ENCODE data around the gene SPEG. TPM values are rescaled to one million over a fixed set of nuclear protein-coding genes. Genes with fewer than 3 reads are reported as not detected.

The SPEG gene
- polyA plus RNA-seq, 3 donors = not detected

DNA sequence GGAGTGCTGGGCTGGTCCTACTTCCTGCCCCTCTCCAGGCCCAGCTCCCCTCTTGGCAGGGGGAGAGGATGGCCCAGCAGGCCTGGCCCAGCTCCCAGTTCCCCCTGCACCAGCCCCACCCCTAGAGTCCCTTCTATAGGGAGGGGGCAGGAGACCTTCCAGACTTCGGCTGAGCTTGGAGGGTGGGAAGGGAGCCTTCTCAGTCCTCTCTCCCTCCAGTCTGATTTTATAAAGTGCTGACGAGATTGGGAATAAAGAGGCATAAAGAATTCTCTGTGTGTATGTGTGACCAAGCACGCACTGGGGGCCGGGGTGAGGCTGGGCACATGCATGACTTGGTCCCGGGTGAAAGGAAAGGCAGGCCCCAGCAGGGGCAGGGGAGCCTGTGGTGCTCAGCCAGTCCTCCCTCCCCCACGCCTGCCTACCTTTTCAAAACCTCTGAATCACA, 103.9 kb downstream of the SPEG start:
- H3K27me3 ChIP-seq (ENCODE audit: control insufficient read depth in 2 of 2, insufficient read depth in 2 of 2, low read length in 2 of 2) = peaks cover 12 to 25% of the 10 kb centered on the region in 2 donors
- no peak overlapping the region for H2AFZ ChIP-seq (ENCODE audit: insufficient read depth, low read depth, low read length, poor library complexity, severe bottlenecking)
- H3K27ac ChIP-seq (ENCODE audit: low read depth in 1 of 2, low read length in 2 of 2) = no peak overlapping the region
- H3K27me3 Mint-ChIP-seq (ENCODE audit: low read depth in 3 of 3) = peaks cover 19 to 36% (median 20%) of the 10 kb centered on the region in 3 donors
- no peak for DNase-seq
- no peaks in the 10 kb centered on the region for H4K20me1 ChIP-seq (ENCODE audit: insufficient read depth, low read length)
- no peaks in the 10 kb centered on the region for H3K9me3 ChIP-seq (replicated peaks in 1 of 2; ENCODE audit: control insufficient read depth in 1 of 2, insufficient read depth in 1 of 2, low read length in 2 of 2)
- H3K4me1 ChIP-seq (ENCODE audit: control insufficient read depth in 1 of 2, insufficient read depth in 2 of 2, low read length in 2 of 2) = peaks cover 13 to 17% of the 10 kb centered on the region in 2 donors
- H3K4me2 ChIP-seq (replicated peaks; ENCODE audit: extremely low read depth, low read length, poor library complexity, severe bottlenecking) = no peak overlapping the region
- no peak overlapping the region for H3K4me3 ChIP-seq (replicated peaks in 1 of 3; ENCODE audit: low read depth in 2 of 3, low read length in 3 of 3)
- no peaks in the 10 kb centered on the region for H3K79me2 ChIP-seq (ENCODE audit: insufficient read depth, low read length)
- no CpG with 5 or more reads among the region's 6 CpGs for WGBS (ENCODE audit: insufficient coverage)
- H3K4me1 Mint-ChIP-seq = peaks cover 5% of the 10 kb centered on the region
- TF ChIP-seq, protein P1, sequence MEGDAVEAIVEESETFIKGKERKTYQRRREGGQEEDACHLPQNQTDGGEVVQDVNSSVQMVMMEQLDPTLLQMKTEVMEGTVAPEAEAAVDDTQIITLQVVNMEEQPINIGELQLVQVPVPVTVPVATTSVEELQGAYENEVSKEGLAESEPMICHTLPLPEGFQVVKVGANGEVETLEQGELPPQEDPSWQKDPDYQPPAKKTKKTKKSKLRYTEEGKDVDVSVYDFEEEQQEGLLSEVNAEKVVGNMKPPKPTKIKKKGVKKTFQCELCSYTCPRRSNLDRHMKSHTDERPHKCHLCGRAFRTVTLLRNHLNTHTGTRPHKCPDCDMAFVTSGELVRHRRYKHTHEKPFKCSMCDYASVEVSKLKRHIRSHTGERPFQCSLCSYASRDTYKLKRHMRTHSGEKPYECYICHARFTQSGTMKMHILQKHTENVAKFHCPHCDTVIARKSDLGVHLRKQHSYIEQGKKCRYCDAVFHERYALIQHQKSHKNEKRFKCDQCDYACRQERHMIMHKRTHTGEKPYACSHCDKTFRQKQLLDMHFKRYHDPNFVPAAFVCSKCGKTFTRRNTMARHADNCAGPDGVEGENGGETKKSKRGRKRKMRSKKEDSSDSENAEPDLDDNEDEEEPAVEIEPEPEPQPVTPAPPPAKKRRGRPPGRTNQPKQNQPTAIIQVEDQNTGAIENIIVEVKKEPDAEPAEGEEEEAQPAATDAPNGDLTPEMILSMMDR (IDR thresholded peaks at IDR 0.05) = no peak
- H3K9ac ChIP-seq (ENCODE audit: insufficient read depth, low read length, poor library complexity, severe bottlenecking) = no peak overlapping the region
- H3K36me3 Mint-ChIP-seq = no peaks in the 10 kb centered on the region
- H3K27ac Mint-ChIP-seq = no peak overlapping the region
- H3K4me3 Mint-ChIP-seq = no peak overlapping the region
- intact Hi-C loops (cut with micrococcal nuclease) = no loop called here
- H3K9me3 Mint-ChIP-seq = peaks cover 0 to 9% (median 2%) of the 10 kb centered on the region in 7 donors
- H3K36me3 ChIP-seq (replicated peaks in 1 of 2; ENCODE audit: control insufficient read depth in 1 of 2, insufficient read depth in 2 of 2, low read length in 2 of 2) = no peaks in the 10 kb centered on the region

DNA sequence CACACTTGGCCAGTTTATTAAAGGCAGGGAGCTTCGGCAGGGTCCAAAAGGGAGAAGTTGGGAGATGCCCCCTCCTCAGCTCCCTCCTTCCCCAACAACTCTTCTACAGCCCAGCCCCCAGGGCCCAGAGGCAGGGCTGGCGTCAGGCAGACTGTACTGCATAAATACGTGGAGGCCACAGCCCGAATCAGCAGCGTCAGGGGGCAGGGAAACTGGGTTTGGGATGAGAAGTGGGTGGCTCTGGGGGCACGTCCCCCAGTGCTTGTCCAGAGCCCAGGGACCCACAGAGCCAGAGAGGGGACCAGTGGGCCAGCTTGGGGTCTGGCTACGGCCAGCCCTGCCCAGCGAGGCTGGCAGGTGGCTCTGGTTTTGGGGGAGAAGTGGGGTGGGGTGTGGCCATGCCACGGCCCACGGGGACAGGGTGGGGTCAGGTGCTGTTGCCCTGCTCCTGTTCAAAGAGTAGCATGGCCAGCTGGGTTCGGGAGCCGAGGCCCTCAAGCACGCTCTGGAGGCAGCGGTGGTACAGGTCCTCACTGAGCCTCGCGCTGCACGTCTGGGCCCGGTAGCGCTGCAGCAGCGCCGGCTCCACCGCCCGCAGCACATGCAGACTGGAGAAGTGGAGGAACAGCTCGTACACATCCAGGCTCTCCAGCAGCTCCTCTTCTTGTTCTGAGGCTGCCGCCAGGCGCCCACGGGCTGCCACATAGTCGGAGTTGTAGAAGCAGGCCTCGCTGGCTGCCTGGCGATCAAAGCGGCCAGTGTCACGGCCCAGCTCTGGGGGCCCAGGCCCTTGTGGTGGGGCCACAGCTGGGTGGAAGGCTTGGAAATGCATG, 104.5 kb downstream of the SPEG start:
- peaks cover 12 to 30% of the 10 kb centered on the region in 2 donors for H3K27me3 ChIP-seq (ENCODE audit: control insufficient read depth in 2 of 2, insufficient read depth in 2 of 2, low read length in 2 of 2)
- no peak overlapping the region for H3K4me3 ChIP-seq (replicated peaks in 1 of 3; ENCODE audit: low read depth in 2 of 3, low read length in 3 of 3)
- H2AFZ ChIP-seq (ENCODE audit: insufficient read depth, low read depth, low read length, poor library complexity, severe bottlenecking) = no peak overlapping the region
- Mint-ChIP-seq H3K9me3 (peaks cover 0 to 9% (median 2%) of the 10 kb centered on the region in 7 donors), H3K27ac (no peak overlapping the region), H3K4me1 (peaks cover 5% of the 10 kb centered on the region), H3K36me3 (no peaks in the 10 kb centered on the region), H3K27me3 (ENCODE audit: low read depth in 3 of 3) (peaks cover 19 to 42% (median 20%) of the 10 kb centered on the region in 3 donors), H3K4me3 (no peak overlapping the region)
- no peak for DNase-seq
- no peak overlapping the region for H3K9ac ChIP-seq (ENCODE audit: insufficient read depth, low read length, poor library complexity, severe bottlenecking)
- no peaks in the 10 kb centered on the region for H4K20me1 ChIP-seq (ENCODE audit: insufficient read depth, low read length)
- H3K4me1 ChIP-seq (ENCODE audit: control insufficient read depth in 1 of 2, insufficient read depth in 2 of 2, low read length in 2 of 2) = peaks cover 18 to 24% of the 10 kb centered on the region in 2 donors
- H3K9me3 ChIP-seq (replicated peaks in 1 of 2; ENCODE audit: control insufficient read depth in 1 of 2, insufficient read depth in 1 of 2, low read length in 2 of 2) = no peaks in the 10 kb centered on the region
- no peaks in the 10 kb centered on the region for H3K36me3 ChIP-seq (replicated peaks in 1 of 2; ENCODE audit: control insufficient read depth in 1 of 2, insufficient read depth in 2 of 2, low read length in 2 of 2)
- H3K4me2 ChIP-seq (replicated peaks; ENCODE audit: extremely low read depth, low read length, poor library complexity, severe bottlenecking) = no peak overlapping the region
- H3K27ac ChIP-seq (ENCODE audit: low read depth in 1 of 2, low read length in 2 of 2) = no peak overlapping the region
- intact Hi-C loops (cut with micrococcal nuclease) = no loop called here
- 96% methylated on average over 29 of the region's 32 CpGs for WGBS (ENCODE audit: insufficient coverage)
- H3K79me2 ChIP-seq (ENCODE audit: insufficient read depth, low read length) = no peaks in the 10 kb centered on the region
- TF ChIP-seq, protein P1 (IDR thresholded peaks at IDR 0.05) = no peak
